Stimulated activated CD4-positive, alpha-beta T cell treated with anti-CD3 and anti-CD28 coated beads, Interleukin-4, amount 100 ng/mL, for 1 hour (primary cell): ENCODE data around the gene ABCG8.
"Not testable (repeated sequence)": the region's sequence is repeated elsewhere in the genome, so short reads cannot be mapped to it uniquely, and the experiment has no call there.

ENCODE experiments used
- DNase-seq: peaks from one replicate; pipeline ENCODE4 v3.0.0-alpha.2; 2020

ABCG8 gene

GRCh38 chr2:43874776-43875451 is 36.1 kb downstream of the ABCG8 start:
- DNase-seq = no peak

DNA sequence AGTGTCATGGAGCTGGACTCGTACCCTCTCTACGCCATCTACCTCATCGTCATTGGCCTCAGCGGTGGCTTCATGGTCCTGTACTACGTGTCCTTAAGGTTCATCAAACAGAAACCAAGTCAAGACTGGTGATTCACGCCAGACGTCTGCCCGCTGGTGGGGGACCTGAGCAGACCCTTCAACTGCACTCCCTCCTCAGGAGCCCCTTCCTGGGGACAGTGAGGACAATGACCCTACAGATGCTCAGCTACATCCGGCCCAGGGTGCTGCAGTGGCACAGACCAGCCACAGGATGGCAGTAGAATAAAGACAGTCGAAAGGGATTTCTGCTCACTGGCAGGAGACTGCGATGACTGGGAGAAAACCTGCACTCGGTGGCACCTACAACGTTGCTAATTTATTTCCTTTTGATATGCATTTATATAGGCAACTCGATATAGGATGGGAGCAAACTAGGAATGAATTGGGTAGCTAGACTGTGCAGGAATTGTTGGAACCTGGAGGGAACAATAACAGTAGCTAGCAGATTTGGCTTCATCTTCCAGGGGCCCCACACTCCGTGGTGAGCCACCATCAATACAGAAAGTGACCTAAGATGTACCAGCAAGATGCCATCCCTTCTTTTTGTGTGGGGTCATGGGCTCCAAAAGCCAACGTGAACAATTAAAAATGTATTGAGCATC is 39.2 kb downstream of the ABCG8 start:
- DNase-seq = peak; percentile 63

- DNase-seq = no peak
Measured at GRCh38 chr2:43879261-43879660, 40.5 kb downstream of the ABCG8 start.

GRCh38 chr2:43880471-43880870 is 41.7 kb downstream of the ABCG8 start:
- no peak for DNase-seq

GRCh38 chr2:43880952-43881351 is 42.2 kb downstream of the ABCG8 start:
- no peak for DNase-seq

DNA sequence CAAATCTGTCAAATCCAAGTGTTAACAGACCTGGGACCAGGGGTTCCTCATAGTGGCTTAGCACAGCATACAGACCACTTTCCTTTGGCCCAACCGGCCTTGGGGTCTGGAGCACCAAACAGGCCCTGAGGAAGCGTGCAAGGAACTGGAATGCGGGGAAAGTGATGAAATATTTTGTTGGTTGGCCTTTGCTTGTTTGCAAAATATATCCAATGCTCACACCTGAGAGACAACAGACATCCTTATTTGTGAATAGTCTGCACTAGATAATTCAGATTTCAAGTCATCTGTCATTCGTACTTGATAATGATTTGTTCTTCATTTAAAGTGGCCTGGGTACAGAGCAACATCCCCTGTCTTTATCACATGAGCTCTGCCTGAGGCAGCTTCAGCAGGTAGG is 43.5 kb downstream of the ABCG8 start:
- DNase-seq = no peak

DNA sequence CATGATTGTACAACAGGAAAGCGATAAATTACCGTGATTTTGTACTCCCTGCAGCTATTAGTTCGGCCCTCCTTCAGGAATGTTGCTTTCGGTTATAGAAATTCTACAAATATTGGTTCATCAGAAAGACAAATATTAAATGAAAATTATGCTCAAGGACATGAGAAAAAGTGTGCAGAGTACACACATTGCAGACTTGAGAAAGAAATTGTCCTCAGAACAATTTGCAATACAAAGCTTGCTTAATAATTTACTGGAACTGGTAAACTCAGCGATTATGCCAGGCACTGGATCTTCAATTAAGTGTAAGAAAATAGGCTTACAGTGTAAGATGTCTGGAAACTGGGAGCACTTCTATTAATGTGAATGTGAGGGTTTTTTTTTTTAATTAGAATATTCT is 45.9 kb downstream of the ABCG8 start:
- DNase-seq = no peak

DNA sequence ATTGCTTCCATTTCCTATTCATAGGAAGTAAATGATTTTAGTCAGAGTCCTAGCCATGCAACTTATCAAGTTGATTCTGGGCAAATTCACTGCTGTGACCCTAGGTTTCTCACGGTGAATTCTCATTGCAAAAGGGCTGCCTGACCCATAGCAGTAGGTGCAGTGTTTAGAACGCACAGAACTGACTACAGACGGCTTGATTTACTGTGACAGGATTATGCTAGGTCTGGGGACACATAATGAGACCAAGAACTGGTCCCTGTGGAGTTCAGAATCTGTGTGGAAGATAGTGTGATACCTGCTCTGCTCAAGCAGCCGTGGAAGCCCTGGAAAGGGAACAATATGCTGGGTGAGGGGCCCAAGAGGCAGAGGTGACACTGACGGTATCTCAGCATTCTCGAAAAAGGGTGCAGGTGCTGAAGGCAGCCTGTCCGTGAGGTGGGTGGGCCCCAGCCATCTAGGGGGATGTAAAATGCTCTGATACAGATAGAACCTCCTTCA is 46.4 kb downstream of the ABCG8 start:
- no peak for DNase-seq

DNA sequence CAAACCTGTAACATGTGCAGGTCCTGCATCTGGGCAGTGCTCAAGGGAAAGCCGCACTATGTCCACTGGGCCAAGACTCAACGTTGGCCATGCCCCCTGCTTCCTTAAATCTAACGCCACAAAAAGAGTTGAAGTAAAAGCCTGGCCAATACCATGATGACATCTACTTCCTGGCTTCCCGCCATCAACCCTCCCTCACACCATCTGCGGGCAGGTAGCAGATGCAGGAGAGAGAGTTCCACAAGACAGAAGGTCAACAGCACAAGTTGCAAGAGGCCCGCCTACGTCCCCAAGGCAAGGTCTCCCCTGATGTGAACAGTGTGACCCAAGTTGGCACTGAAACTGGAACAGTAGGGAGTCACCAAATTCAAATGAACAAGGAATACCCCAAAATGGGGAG is 48.4 kb downstream of the ABCG8 start:
- DNase-seq = no peak

DNA sequence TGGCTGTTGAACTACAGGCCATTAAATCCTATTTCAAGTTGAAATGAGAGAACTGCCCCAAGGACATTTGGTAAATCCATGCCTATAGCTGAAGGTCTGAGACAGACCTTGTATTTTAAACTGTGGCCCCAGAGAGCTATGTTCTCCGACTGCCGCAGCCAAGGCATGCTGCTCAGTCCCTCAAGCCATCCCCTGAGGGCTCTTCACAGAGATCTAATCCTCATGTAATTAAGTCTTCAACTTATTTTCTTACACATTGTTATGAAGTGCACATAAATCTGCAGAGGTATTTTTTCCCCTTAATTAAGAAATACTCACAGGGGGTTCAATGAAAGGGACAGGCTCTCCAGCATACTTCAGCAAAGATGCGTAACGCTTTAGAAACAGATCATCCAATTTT is 50.6 kb downstream of the ABCG8 start:
- DNase-seq = no peak

DNA sequence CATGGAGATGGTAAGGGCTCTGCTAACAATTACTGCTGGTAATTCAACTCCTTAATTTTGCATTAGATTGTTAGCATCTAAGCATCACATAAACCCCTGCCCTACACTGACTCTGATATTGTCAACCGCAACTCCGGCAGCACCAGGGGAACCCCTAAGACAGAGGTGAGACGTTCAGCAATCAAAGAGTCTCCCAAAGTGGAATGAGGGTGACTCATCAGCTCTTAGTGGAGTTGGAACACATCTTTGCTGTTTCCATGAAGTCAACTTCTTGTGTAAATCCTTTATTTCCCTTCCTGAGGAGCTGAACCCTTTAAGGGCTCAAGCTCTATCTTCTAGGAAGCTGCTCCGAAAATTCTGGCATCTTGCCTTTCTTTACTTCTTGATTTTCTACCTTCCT is 52.1 kb downstream of the ABCG8 start:
- no peak for DNase-seq

- DNase-seq = no peak
Measured at GRCh38 chr2:43894743-43895142, 56.0 kb downstream of the ABCG8 start.

DNA sequence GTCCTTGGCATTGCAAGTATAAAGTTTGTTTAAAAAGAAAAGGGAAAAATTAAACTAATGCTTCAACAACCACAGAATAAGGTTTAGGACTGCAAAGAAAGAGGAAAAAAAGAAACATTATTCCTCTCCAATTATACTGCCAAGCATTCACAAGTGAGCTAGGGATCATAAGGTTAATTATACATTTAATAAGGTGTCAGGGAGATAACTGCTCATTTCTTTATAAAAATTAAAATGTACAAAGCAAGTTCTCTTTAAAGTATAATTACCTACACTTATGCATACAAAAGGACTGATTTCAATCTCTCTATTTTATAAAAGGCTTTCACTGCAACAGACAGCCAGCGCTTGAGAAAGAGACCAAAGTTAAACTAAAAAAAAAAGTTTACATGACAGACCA is 58.1 kb downstream of the ABCG8 start:
- DNase-seq = no peak

DNA sequence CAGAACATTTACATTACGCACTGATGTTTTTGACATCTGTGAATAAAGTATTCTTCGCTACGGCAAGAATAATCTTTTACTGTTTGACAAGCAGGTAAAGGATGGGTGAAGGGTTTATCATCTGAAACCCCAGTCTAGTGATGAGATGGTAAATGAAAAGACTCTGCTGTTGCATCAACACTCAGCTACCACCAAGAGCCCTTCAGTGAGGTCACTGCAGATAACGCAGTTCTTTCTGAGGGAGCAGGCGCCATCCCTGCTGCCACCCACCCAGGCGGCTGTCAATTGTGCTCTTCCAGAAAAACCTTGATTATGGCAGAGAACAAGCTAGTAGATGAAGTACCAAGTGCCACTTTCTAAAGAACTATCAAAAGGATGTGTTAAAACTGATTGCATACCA is 58.7 kb downstream of the ABCG8 start:
- DNase-seq = no peak

DNA sequence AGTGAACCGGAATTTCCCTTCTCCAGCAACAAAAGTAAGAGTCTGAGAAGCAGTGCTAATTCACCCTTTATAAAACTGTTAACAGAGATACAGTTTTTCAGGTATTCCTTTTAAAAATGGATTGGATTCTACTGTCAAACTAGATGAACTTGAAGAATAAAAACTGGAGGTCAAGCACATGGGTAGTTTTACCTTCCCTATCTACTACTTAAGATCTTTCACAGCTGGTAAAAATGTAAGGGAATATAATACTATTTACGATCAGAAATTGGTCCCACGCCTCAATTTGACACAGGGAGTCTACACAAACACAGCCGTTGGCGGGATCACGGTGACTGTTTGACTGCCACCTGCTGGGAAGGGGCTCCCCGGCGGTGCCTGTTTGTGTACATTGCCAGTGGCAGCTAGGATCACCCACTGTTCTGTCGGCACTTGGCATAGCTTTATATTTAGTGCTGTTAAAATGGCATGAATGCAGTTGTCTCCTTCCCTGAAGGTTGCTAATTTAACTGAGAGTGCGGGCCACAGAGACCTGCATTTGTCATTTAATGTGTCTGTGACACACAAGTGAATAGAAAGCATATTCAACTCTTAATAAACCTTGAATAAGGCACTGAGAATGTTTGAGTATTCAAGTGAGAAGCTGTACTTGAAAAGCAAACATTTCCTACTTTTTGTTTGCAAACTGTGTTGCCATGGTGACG is 59.5 kb downstream of the ABCG8 start:
- no peak for DNase-seq

GRCh38 chr2:43898838-43899346 is 60.1 kb downstream of the ABCG8 start:
- DNase-seq = no peak

- DNase-seq = no peak
Measured at GRCh38 chr2:43899589-43899988, 60.8 kb downstream of the ABCG8 start.

GRCh38 chr2:43905371-43905803 is 66.6 kb downstream of the ABCG8 start:
- DNase-seq = no peak

DNA sequence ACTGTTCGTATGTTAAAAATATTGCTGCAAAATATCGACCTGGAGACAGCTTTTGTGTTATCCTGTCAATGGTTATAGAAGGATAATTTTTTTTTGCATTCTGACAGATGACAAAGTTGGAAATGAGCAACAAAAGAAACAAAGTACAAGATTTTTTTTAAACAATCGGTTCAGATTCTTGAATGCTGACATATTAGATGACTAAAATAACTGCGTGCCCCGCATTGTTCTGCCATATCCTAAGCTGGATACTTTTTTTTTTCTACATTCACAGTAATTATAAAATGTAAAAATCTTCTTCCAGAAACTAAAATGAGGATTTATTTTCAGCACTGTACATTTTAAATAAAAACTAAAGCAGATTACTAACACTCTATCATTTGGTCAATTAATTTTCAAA is 67.1 kb downstream of the ABCG8 start:
- no peak for DNase-seq

DNA sequence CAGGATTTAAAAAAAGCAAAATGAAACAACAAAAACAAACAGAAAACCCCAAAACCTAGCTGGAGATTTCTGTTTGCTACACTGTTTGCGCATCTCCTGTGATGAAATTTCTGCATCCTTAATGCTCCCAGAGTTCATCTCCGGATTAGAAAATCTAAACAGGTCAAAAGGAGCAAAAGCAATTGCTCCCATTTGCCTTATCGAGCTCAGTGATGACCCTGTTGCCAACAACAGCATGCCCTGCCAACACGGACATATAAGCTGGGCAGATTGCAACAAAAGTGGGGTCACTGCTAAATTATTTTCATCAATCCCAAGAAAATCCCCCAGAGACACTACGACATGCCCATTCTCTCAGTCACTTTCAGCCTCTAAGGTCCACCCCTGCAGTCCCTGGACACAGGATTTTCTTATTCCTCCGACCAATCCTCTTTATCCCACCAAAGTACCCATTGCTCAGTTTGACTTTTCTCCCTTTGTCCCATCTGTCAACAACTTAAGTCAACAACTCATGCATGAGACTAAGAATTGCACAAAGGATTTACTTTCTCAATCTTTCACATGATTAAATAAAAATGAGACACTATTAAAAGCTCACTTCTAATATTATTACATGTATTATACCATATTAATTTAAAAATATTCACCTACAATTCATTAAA is 67.8 kb downstream of the ABCG8 start:
- no peak for DNase-seq

DNA sequence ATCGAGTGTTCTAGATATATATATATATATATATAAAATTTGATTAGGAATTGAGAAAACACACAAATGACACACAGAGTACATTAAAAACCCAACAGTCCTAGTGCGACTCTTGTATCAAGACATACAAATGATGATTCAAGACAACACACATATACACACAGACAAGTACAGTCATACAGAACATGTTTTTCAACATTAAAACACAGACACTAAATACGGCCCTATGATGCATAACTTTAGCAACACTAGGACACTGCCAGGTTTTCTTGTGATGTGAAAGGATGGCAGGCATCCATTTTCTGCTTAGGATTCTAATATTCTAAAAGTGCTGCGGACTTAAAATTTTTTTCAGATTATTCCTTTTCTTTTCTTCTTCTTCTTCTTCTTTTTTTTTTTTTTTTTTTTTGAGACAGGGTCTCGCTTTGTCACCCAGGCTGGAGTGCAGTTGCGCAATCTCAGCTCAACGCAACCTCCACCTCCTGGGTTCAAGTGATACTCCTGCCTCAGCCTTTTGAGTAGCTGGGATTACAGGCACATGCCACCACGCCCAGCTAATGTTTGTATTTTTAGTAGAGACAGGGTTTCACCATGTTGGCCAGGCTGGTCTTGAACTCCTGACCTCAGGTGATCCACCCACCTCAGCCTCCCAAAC is 72.5 kb downstream of the ABCG8 start:
- not testable (repeated sequence) for DNase-seq

DNA sequence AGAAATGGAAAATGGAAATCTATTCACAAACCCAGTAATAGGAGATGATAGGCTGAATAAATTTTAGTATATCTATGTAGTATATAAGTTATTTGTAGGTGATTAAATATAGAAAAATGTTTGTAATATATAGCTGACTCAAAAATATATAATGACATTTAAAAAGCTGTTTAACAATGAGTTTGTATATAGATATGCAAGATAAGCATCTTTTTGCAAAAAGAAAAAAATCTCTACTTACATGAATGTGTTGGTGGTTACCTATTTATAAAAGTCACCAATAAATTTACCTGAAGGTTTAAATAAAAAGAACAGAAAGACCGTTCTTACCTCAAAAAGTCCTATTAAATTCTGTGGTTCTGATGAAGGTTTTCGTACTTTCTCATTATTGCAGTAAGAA is 85.7 kb downstream of the ABCG8 start:
- no peak for DNase-seq

- no peak for DNase-seq
Measured at GRCh38 chr2:43925431-43925830, 86.7 kb downstream of the ABCG8 start.
